Naive B cell (primary cell): Measurements from ENCODE around the gene FAM149A. TPM values are rescaled to one million over a fixed set of nuclear protein-coding genes. Genes with fewer than 3 reads are reported as not detected.

Source experiments
- ATAC-seq, 2 donors: fragments of 150-1000 bp; cut with Tn5 transposase; 2 replicates each; pipeline ENCODE4 v1.10.0; 2021; ENCODE audit warnings: low read depth in 2 of 2, mild to moderate bottlenecking in 2 of 2, moderate library complexity in 2 of 2
- DNase-seq: peaks from one replicate; pipeline ENCODE4 v3.0.0; 2022
- H3K27ac Mint-ChIP-seq, 6 donors: one replicate each; pipeline ENCODE4 v1.8.0; 2020 to 2022; ENCODE audit warnings: mild to moderate bottlenecking in 6 of 6, mixed read lengths in 6 of 6, moderate library complexity in 5 of 6, inconsistent platforms in 2 of 6
- H3K27me3 Mint-ChIP-seq, 3 donors: one replicate each; pipeline ENCODE4 v1.8.0; 2021 to 2022; ENCODE audit warnings: mixed read lengths in 3 of 3, mild to moderate bottlenecking in 1 of 3
- H3K36me3 Mint-ChIP-seq, 2 donors: one replicate each; pipeline ENCODE4 v1.8.0; 2020 to 2022; ENCODE audit warnings: mixed read lengths in 2 of 2, inconsistent platforms in 1 of 2, mild to moderate bottlenecking in 1 of 2
- H3K4me1 Mint-ChIP-seq, 3 donors: one replicate each; pipeline ENCODE4 v1.8.0; 2020 to 2022; ENCODE audit warnings: mixed read lengths in 3 of 3, inconsistent platforms in 1 of 3, mild to moderate bottlenecking in 1 of 3, moderate library complexity in 1 of 3
- H3K4me3 Mint-ChIP-seq, 8 donors: one replicate each; pipeline ENCODE4 v1.8.0; 2020 to 2022; ENCODE audit warnings: mild to moderate bottlenecking in 8 of 8, mixed read lengths in 8 of 8, moderate library complexity in 8 of 8, inconsistent platforms in 2 of 8
- H3K9me3 Mint-ChIP-seq, 7 donors: one replicate each; pipeline ENCODE4 v1.8.0; 2020 to 2022; ENCODE audit warnings: mixed read lengths in 7 of 7, mild to moderate bottlenecking in 5 of 7, inconsistent platforms in 2 of 7, moderate library complexity in 1 of 7
- polyA plus RNA-seq, 6 donors: library from polyadenylated mRNA; unstranded; fragments of 300-500 nt; fragmentation: Illumina TruSeq; gene quantifications; one replicate each; pipeline ENCODE4 v1.2.3, GENCODE V29; 2021; ENCODE audit warnings: low read depth in 6 of 6

FAM149A gene
- polyA plus RNA-seq, 6 donors from 2014 or later: not detected

GRCh38 chr4:186204103-186204559 is 99.6 kb downstream of the FAM149A start:
- Mint-ChIP-seq H3K9me3 (peaks cover 0 to 14% (median 3%) of the 10 kb centered on the region in 7 donors), H3K27ac (peak overlapping the region in 4 of 6 donors; percentile 22 to 89 (median 81)), H3K36me3 (peaks cover 7 to 10% of the 10 kb centered on the region in 2 donors), H3K27me3 (no peaks in the 10 kb centered on the region), H3K4me3 (peak overlapping the region in 7 of 8 donors; percentile 10 to 87 (median 51)), H3K4me1 (peaks cover 12 to 28% (median 14%) of the 10 kb centered on the region in 3 donors)
- ATAC-seq (peak in 1 of 2 donors; percentile 71), DNase-seq (peak; percentile 71)

DNA sequence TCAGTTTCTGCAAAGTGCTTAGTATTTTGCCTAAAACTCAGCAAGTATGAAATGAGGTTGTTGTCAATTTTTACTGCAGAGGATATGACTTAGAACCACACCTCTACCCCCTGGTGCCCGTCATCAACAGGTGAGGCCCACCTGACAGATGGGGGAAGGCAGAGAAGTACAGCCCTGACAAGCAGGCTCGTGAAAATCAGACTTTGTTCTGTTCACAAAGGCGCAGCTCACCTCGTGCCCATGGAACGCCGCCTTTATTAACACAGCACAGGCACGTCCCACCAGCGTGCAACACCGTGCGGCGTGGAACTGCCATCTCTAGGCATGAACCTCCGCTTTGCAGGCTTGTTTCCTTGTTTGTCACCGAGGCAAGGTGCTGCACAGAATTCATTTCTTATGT is 100.2 kb downstream of the FAM149A start:
- peak in 1 of 2 donors; percentile 10 for ATAC-seq
- peaks cover 2 to 14% (median 6%) of the 10 kb centered on the region in 7 donors for H3K9me3 Mint-ChIP-seq
- no peaks in the 10 kb centered on the region for H3K27me3 Mint-ChIP-seq

GRCh38 chr4:186205156-186205555 is 100.7 kb downstream of the FAM149A start:
- H3K36me3 Mint-ChIP-seq: peaks cover 17 to 21% of the 10 kb centered on the region in 2 donors
- H3K27me3 Mint-ChIP-seq: no peaks in the 10 kb centered on the region
- no peak for ATAC-seq
- peaks cover 2 to 14% (median 6%) of the 10 kb centered on the region in 7 donors for H3K9me3 Mint-ChIP-seq
- no peak for DNase-seq
- peaks cover 12 to 28% (median 14%) of the 10 kb centered on the region in 3 donors for H3K4me1 Mint-ChIP-seq
- H3K27ac Mint-ChIP-seq: peak overlapping the region in 2 of 6 donors; percentile 21 to 83
- H3K4me3 Mint-ChIP-seq: peak overlapping the region in 1 of 8 donors; percentile 74

More for the DNA sequence above, 100.2 kb downstream of the FAM149A start:
- Mint-ChIP-seq H3K4me1 (peaks cover 12 to 28% (median 14%) of the 10 kb centered on the region in 3 donors), H3K27ac (peak overlapping the region in 4 of 6 donors; percentile 22 to 83 (median 66)), H3K36me3 (peaks cover 13 to 16% of the 10 kb centered on the region in 2 donors), H3K4me3 (peak overlapping the region in 5 of 8 donors; percentile 10 to 87 (median 74))
- DNase-seq: peak; percentile 30

DNA sequence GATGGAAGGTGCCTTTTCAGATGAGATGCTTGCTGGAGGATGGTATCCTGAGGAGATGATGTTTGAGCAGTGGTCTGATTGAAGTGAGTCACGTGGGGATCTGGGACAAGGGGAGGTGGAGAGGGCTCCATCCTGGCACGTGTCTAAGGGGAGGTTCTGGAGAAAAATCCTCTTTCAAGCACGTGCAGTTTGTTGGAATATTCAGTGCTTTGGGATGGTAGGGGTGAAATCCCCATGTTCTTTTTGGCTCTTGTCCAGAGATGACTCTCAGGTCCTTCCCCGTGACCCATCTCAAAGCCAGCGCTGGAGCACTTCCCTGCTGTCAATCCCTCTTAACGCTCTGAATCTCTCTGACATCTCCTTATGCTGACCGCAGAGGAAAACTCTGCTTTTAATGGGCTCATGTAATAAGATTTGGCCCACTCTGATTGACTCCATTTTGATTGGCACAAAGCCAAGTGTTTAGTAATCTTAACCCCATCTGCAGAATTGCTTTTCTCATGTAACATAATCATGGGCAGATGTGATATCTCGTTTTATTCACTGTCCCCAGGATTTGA is 112.0 kb downstream of the FAM149A start:
- H3K4me1 Mint-ChIP-seq: no peaks in the 10 kb centered on the region
- H3K27ac Mint-ChIP-seq: peak overlapping the region in 1 of 6 donors; percentile 93
- peaks cover 0 to 2% (median 0%) of the 10 kb centered on the region in 7 donors for H3K9me3 Mint-ChIP-seq

GRCh38 chr4:186217733-186218293 is 113.3 kb downstream of the FAM149A start:
- H3K36me3 Mint-ChIP-seq: peaks cover under 1 to 2% of the 10 kb centered on the region in 2 donors
- peaks cover 0 to 47% (median 18%) of the 10 kb centered on the region in 3 donors for H3K27me3 Mint-ChIP-seq
- no peak for DNase-seq
- no peaks in the 10 kb centered on the region for H3K4me1 Mint-ChIP-seq
- peaks cover 0 to 8% (median 2%) of the 10 kb centered on the region in 7 donors for H3K9me3 Mint-ChIP-seq
- no peak for ATAC-seq
- H3K4me3 Mint-ChIP-seq: no peak overlapping the region
- no peak overlapping the region for H3K27ac Mint-ChIP-seq

More for the DNA sequence above, 112.0 kb downstream of the FAM149A start:
- H3K36me3 Mint-ChIP-seq: no peaks in the 10 kb centered on the region
- ATAC-seq: no peak
- H3K27me3 Mint-ChIP-seq: peaks cover 0 to 39% (median 10%) of the 10 kb centered on the region in 3 donors
- DNase-seq: no peak
- no peak overlapping the region for H3K4me3 Mint-ChIP-seq

- no peak overlapping the region for H3K4me3 Mint-ChIP-seq
- H3K27ac Mint-ChIP-seq: no peak overlapping the region
- H3K27me3 Mint-ChIP-seq: peaks cover 0 to 47% (median 31%) of the 10 kb centered on the region in 3 donors
- ATAC-seq (no peak), DNase-seq (no peak)
- peaks cover 16 to 28% of the 10 kb centered on the region in 2 donors for H3K36me3 Mint-ChIP-seq
- H3K9me3 Mint-ChIP-seq: peaks cover 17 to 40% (median 27%) of the 10 kb centered on the region in 7 donors
- no peaks in the 10 kb centered on the region for H3K4me1 Mint-ChIP-seq
Measured at GRCh38 chr4:186221624-186222023, 117.1 kb downstream of the FAM149A start.

Other genes with a start within 250 kb of the FAM149A start
- gene TLR3, start 35.5 kb upstream of the FAM149A start, polyA plus RNA-seq: under 1 TPM in 1 of 6 donors, not detected in 5; 0.47 TPM
- gene CYP4V2, start 86.9 kb downstream of the FAM149A start, polyA plus RNA-seq: 10 to 100 TPM; 10.2 to 16.2 (median 14.0) TPM
- gene KLKB1, start 122.8 kb downstream of the FAM149A start, polyA plus RNA-seq: under 1 TPM in 1 of 6 donors, not detected in 5; 1.00 TPM
- gene F11, start 161.5 kb downstream of the FAM149A start, polyA plus RNA-seq: not detected